Spleen (tissue), 11 donors: Measurements from ENCODE around the gene HSP90B1. TPM values are rescaled to one million over a fixed set of nuclear protein-coding genes. Genes with fewer than 3 reads are reported as not detected.
A peak's percentile ranks its signal among the peaks of the same experiment; 100 is the strongest.

Experiments
- DNase-seq: peaks from one replicate; pipeline ENCODE4 v3.0.0-alpha.2; 2020
- H3K27ac ChIP-seq, 8 donors: fragments of 200-600 bp; sonication (generic) in 7 of 8; 1 replicate in 4 of 8; 2 replicates in 4 of 8; pipeline versions ENCODE4 v1.5.0 to v1.8.0; 2016 to 2021; ENCODE audit warnings: inconsistent platforms in 4 of 8, mild to moderate bottlenecking in 4 of 8, moderate library complexity in 1 of 8
- H3K27me3 ChIP-seq, 7 donors: fragments of 200-600 bp; sonication (generic) in 6 of 7; replicated peaks in 1 of 7; 1 replicate in 4 of 7; 2 replicates in 3 of 7; pipeline versions ENCODE4 v1.5.0 to v1.8.0; 2016 to 2021; ENCODE audit warnings: inconsistent platforms in 3 of 7, mild to moderate bottlenecking in 1 of 7
- H3K36me3 ChIP-seq, 6 donors: fragments of 200-600 bp; sonication (generic) in 5 of 6; 1 replicate in 4 of 6; 2 replicates in 2 of 6; pipeline versions ENCODE4 v1.5.0 to v1.8.0; 2016 to 2021; ENCODE audit warnings: inconsistent platforms in 2 of 6
- H3K4me1 ChIP-seq, 6 donors: fragments of 200-600 bp; sonication (generic) in 5 of 6; 1 replicate in 3 of 6; 2 replicates in 3 of 6; pipeline versions ENCODE4 v1.5.0 to v1.8.0; 2016 to 2021; ENCODE audit warnings: inconsistent platforms in 3 of 6
- H3K4me3 ChIP-seq, 8 donors: fragments of 200-600 bp; sonication (generic) in 7 of 8; 1 replicate in 4 of 8; 2 replicates in 4 of 8; pipeline versions ENCODE4 v1.5.0 to v1.8.0; 2016 to 2021; ENCODE audit warnings: inconsistent platforms in 4 of 8, mild to moderate bottlenecking in 4 of 8, moderate library complexity in 2 of 8
- H3K9me3 ChIP-seq, 8 donors: fragments of 200-600 bp; sonication (generic) in 7 of 8; 1 replicate in 4 of 8; 2 replicates in 4 of 8; pipeline versions ENCODE4 v1.5.0 to v1.8.0; 2016 to 2021; ENCODE audit warnings: inconsistent platforms in 4 of 8
- CTCF ChIP-seq, 11 experiments: fragments of 200-600 bp in 7 of 11; fragments of 450-650 bp in 4 of 11; sonication (generic) in 4 of 11; IDR thresholded peaks in 8 of 11; conservative IDR thresholded peaks in 3 of 11; 1 replicate in 7 of 11; 2 replicates in 4 of 11; pipeline versions ENCODE4 v1.4.0 to v1.8.0; 2016 to 2021; ENCODE audit warnings: antibody characterized with exemption in 11 of 11, inconsistent platforms in 4 of 11, mild to moderate bottlenecking in 1 of 11
- POLR2A ChIP-seq, 3 donors: fragments of 450-650 bp; IDR thresholded peaks; one replicate each; pipeline ENCODE4 v1.5.1; 2017; ENCODE audit warnings: antibody characterized with exemption in 3 of 3, mild to moderate bottlenecking in 1 of 3
- POLR2AphosphoS5 ChIP-seq, 3 donors: sonication (generic); formaldehyde crosslinking; IDR thresholded peaks; one replicate each; pipeline ENCODE4 v1.5.1; 2017; ENCODE audit warnings: antibody characterized with exemption in 3 of 3
- WGBS, 5 donors: extraction: QIAGEN DNeasy Blood & Tissue Kit in 3 of 5; methylation state at CpG; one replicate each; pipeline versions ENCODE4 v1.1.5 to v1.1.7; 2013 to 2018; 5-methylcytosine and 5-hydroxymethylcytosine counted together
- intact Hi-C: fragments of 100-400 bp; cut with DNase I; formaldehyde crosslinking; loops from one replicate; pipeline ENCODE4 v1.15.0; 2023; ENCODE audit warnings: low total_unique reads
- polyA plus RNA-seq, 3 donors: library from polyadenylated mRNA; stranded (reverse); fragments of 200-250 nt; gene quantifications; one replicate each; pipeline ENCODE4 v1.2.1, GENCODE V29; 2013
- total RNA-seq, 7 donors: library from RNA; depleted of rRNA in 3 of 7; stranded (reverse); fragments of >200 nt in 3 of 7; fragmentation: NEBNext Ultra II Directional in 4 of 7; extraction: Animal tissue kit (Norgen Biotek cat#: 25700) in 4 of 7; gene quantifications; one replicate each; pipeline versions ENCODE4 v1.1.0 to v1.2.1, GENCODE V29; 2016 to 2021
- donor health status: healthy with polysubstance abuse.
- donor health status: DM: no; HTN: no; CAD: no; lungs with moderate emphysema.
- donor health status: DM: no; HTN: no; CAD: no.
- donor health status: Bipolar disorder and iron deficiency.
- donor health status: healthy.
- donor health status: DM: no; HTN: no; CAD: no.
- donor health status: DM: yes; HTN: yes; CAD: no.

HSP90B1 gene
- total and polyA plus RNA-seq, 10 donors, result 230 to 895 (median 517) TPM

DNA sequence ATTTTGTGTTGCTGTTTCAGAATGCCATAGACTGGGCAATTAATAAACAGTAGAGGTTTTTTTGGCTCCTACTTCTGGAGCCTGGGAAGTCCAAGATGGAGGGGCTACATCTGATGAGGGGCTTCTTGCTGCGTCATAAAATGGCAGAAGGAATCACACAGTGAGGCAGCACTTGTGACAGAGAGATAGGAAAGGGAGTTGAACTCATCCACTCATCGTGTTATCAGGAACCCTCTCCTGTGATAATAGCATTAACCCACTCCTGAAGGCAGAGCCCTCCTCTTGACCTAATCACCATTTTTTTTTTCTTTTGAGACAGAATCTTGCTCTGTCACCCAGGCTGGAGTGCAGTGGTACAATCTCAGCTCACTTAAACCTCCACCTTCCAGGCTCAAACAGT is 45.2 kb downstream of the HSP90B1 start:
- H3K27ac ChIP-seq, result no peak overlapping the region
- no peak for DNase-seq
- peaks cover 0 to 64% (median 18%) of the 10 kb centered on the region in 6 donors for H3K4me1 ChIP-seq
- WGBS, 5 donors, result 82 to 98% (median 91%) methylated on average over 2 of the region's 2 CpGs
- peaks cover 0 to 70% (median 16%) of the 10 kb centered on the region in 6 donors for H3K36me3 ChIP-seq
- H3K4me3 ChIP-seq, result no peak overlapping the region
- H3K27me3 ChIP-seq, result no peaks in the 10 kb centered on the region
- no peaks in the 10 kb centered on the region for H3K9me3 ChIP-seq
- intact Hi-C loops, result no loop called here
- no peak for TF ChIP-seq POLR2AphosphoS5 (IDR thresholded peaks at IDR 0.05)
- no peak for TF ChIP-seq CTCF (IDR thresholded peaks at IDR 0.05 in 8 of 11, conservative IDR thresholded peaks at IDR 0.05 in 3 of 11)
- no peak for TF ChIP-seq POLR2A (IDR thresholded peaks at IDR 0.05)

DNA sequence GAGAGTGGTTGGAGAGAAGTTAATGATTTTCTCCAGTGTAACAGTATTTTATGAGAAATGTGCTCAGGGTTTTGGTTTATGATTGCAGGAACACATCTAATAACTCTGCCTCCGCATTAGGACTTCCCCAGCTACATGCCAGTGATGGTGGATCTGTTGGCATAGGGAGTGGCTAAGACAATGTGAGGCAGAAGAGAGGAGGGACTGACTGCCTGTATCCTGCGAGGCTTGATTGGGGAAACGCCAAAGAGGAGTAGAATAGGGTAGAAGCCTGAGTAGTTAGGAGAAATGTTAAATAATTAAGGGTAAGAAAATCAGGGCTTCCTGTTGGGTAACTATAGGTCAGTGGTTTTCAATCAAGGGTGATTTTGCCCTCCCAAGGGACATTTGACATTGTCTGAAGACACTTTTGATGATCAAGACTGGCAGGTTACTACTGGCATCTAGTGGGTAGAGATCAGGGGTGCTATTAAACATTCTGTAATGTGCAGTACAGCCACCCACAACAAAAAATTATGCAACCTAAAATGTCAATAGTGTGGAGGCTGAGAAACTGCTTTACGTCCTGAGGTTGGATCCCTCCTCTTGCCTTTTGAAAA is 48.3 kb downstream of the HSP90B1 start:
- no peak for TF ChIP-seq CTCF (IDR thresholded peaks at IDR 0.05 in 8 of 11, conservative IDR thresholded peaks at IDR 0.05 in 3 of 11)
- no peak for TF ChIP-seq POLR2A (IDR thresholded peaks at IDR 0.05)
- TF ChIP-seq POLR2AphosphoS5 (IDR thresholded peaks at IDR 0.05), result no peak
- Histone ChIP-seq H3K4me1 (peaks cover 0 to 35% (median under 1%) of the 10 kb centered on the region in 6 donors), H3K27me3 (no peaks in the 10 kb centered on the region), H3K36me3 (peaks cover under 1 to 94% (median 44%) of the 10 kb centered on the region in 6 donors), H3K4me3 (no peak overlapping the region), H3K9me3 (no peaks in the 10 kb centered on the region), H3K27ac (no peak overlapping the region)
- WGBS, 5 donors, result 76 to 83% (median 82%) methylated on average over 4 of the region's 4 CpGs
- no peak for DNase-seq
- intact Hi-C loops, result no loop called here

- 69 to 97% (median 94%) methylated on average over 2 of the region's 2 CpGs for WGBS, 5 donors
- Histone ChIP-seq H3K9me3 (no peaks in the 10 kb centered on the region), H3K36me3 (peaks cover 4 to 91% (median 65%) of the 10 kb centered on the region in 6 donors), H3K4me1 (no peaks in the 10 kb centered on the region), H3K4me3 (no peak overlapping the region), H3K27me3 (no peaks in the 10 kb centered on the region), H3K27ac (no peak overlapping the region)
- intact Hi-C loops, result no loop called here
- TF ChIP-seq POLR2AphosphoS5 (IDR thresholded peaks at IDR 0.05), result no peak
- TF ChIP-seq POLR2A (IDR thresholded peaks at IDR 0.05), result no peak
- TF ChIP-seq CTCF (IDR thresholded peaks at IDR 0.05 in 8 of 11, conservative IDR thresholded peaks at IDR 0.05 in 3 of 11), result no peak
- no peak for DNase-seq
Observed at GRCh38 chr12:103986829-103987228, 56.6 kb downstream of the HSP90B1 start.

DNA sequence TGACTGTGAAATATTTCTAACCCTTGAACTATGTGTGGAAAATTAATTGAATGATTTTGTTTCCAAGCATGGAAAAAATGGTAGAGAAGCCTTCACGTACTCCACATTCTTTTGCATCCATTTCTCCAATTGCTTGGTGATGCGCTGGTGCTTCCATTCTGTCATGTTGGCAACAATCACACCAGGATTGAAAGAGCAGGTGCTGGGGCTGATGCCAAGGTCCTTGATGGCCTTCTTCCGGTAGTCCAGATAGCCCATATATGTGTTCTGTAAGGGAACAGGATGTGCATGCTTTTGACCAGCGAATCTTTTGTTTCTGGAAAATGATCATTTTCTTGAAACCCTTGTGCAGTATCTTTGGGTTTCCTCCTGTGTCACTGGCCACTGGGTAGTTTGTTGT is 64.0 kb downstream of the HSP90B1 start:
- WGBS, 5 donors, result 74 to 89% (median 81%) methylated on average over 4 of the region's 4 CpGs
- Histone ChIP-seq H3K4me1 (no peaks in the 10 kb centered on the region), H3K9me3 (no peaks in the 10 kb centered on the region), H3K27ac (no peak overlapping the region), H3K27me3 (peaks cover 0 to 13% (median 0%) of the 10 kb centered on the region in 7 donors), H3K36me3 (peaks cover 0 to 19% (median 5%) of the 10 kb centered on the region in 6 donors), H3K4me3 (no peak overlapping the region)
- TF ChIP-seq POLR2AphosphoS5 (IDR thresholded peaks at IDR 0.05), result peak in 1 of 3 donors; percentile 31
- no peak for TF ChIP-seq CTCF (IDR thresholded peaks at IDR 0.05 in 8 of 11, conservative IDR thresholded peaks at IDR 0.05 in 3 of 11)
- DNase-seq, result no peak
- intact Hi-C loops, result no loop called here
